CD4-positive, alpha-beta memory T cell (primary cell): ENCODE measurements around the gene NCK2. TPM values are rescaled to one million over a fixed set of nuclear protein-coding genes. Genes with fewer than 3 reads are reported as not detected.
A peak's percentile ranks its signal among the peaks of the same experiment; 100 is the strongest.

Experiments used
- CTCF ChIA-PET: fragments of 350-600 bp; sonication (Branson Sonifier 250); formaldehyde crosslinking; loops from one replicate; lab custom pipeline; 2021; ENCODE audit warnings: inconsistent platforms; ENCODE audit not compliant: partially characterized antibody; lab: Charles Lee
- POLR2A ChIA-PET: fragments of 350-600 bp; sonication (Branson Sonifier 250); formaldehyde crosslinking; loops from one replicate; lab custom pipeline; 2021; ENCODE audit not compliant: partially characterized antibody; lab: Charles Lee
- DNase-seq, 5 donors: peaks; one replicate each; pipeline versions ENCODE4 v3.0.0 to v3.0.0-alpha.2; 2020 to 2022; ENCODE audit warnings: mixed read lengths in 1 of 5
- H3K27ac ChIP-seq: one replicate; pipeline ENCODE4 v1.7.0; 2013; ENCODE audit warnings: low read depth, low read length
- H3K27me3 ChIP-seq: 2 replicates; pipeline ENCODE4 v1.7.0; 2013; ENCODE audit warnings: mild to moderate bottlenecking, low read length, moderate library complexity; ENCODE audit not compliant: insufficient read depth
- H3K36me3 ChIP-seq: 2 replicates; pipeline ENCODE4 v1.7.0; 2013; ENCODE audit warnings: mild to moderate bottlenecking, low read length, moderate library complexity; ENCODE audit not compliant: insufficient read depth
- H3K4me1 ChIP-seq: 2 replicates; pipeline ENCODE4 v1.7.0; 2013; ENCODE audit warnings: mild to moderate bottlenecking, low read length, moderate library complexity; ENCODE audit not compliant: insufficient read depth
- H3K4me3 ChIP-seq, 2 donors: one replicate each; pipeline ENCODE4 v1.7.0; 2013; ENCODE audit warnings: low read length in 2 of 2, mild to moderate bottlenecking in 1 of 2
- H3K9me3 ChIP-seq, 2 donors: one replicate each; pipeline ENCODE4 v1.7.0; 2013; ENCODE audit warnings: low read length in 2 of 2, control low read depth in 1 of 2; ENCODE audit not compliant: control insufficient read depth in 1 of 2
- H3K27ac Mint-ChIP-seq, 7 donors: one replicate each; pipeline ENCODE4 v1.8.0; 2020 to 2021; ENCODE audit warnings: mixed read lengths in 7 of 7, mild to moderate bottlenecking in 6 of 7, inconsistent platforms in 3 of 7, moderate library complexity in 3 of 7
- H3K27me3 Mint-ChIP-seq, 2 donors: one replicate each; pipeline ENCODE4 v1.8.0; 2020 to 2021; ENCODE audit warnings: mixed read lengths in 2 of 2
- H3K36me3 Mint-ChIP-seq, 2 donors: one replicate each; pipeline ENCODE4 v1.8.0; 2020 to 2021; ENCODE audit warnings: mixed read lengths in 2 of 2, inconsistent platforms in 1 of 2, mild to moderate bottlenecking in 1 of 2
- H3K4me1 Mint-ChIP-seq, 4 donors: one replicate each; pipeline ENCODE4 v1.8.0; 2020 to 2021; ENCODE audit warnings: mixed read lengths in 4 of 4, mild to moderate bottlenecking in 1 of 4
- H3K4me3 Mint-ChIP-seq, 8 donors: one replicate each; pipeline ENCODE4 v1.8.0; 2020 to 2021; ENCODE audit warnings: mixed read lengths in 8 of 8, mild to moderate bottlenecking in 7 of 8, moderate library complexity in 6 of 8, inconsistent platforms in 3 of 8
- H3K9me3 Mint-ChIP-seq, 8 donors: one replicate each; pipeline ENCODE4 v1.8.0; 2020 to 2021; ENCODE audit warnings: mixed read lengths in 8 of 8, mild to moderate bottlenecking in 5 of 8, inconsistent platforms in 3 of 8, moderate library complexity in 1 of 8
- intact Hi-C: fragments of 100-400 bp; cut with micrococcal nuclease; formaldehyde crosslinking; loops from one replicate; pipeline ENCODE4 v1.15.1; 2023
- polyA plus RNA-seq, 2 donors: library from polyadenylated mRNA; unstranded; fragments of 300-500 nt; fragmentation: Illumina TruSeq; gene quantifications; one replicate each; pipeline ENCODE4 v1.2.3, GENCODE V29; 2021
- total RNA-seq, 2 experiments: library from RNA; stranded (reverse); gene quantifications; one replicate each; pipeline ENCODE4 v1.2.3, GENCODE V29; 2021

The NCK2 gene
- total and polyA plus RNA-seq, 4 experiments from 2014 or later = 58.0 to 98.6 (median 87.3) TPM

- H3K27me3 ChIP-seq = no peaks in the 10 kb centered on the region
Measured at GRCh38 chr2:105862843-105863242, 118.1 kb downstream of the NCK2 start.

GRCh38 chr2:105864262-105864661, 119.5 kb downstream of the NCK2 start:
- CTCF ChIA-PET = no interaction called here
- peak overlapping the region; percentile 52 for H3K27ac ChIP-seq
- no peaks in the 10 kb centered on the region for H3K9me3 ChIP-seq
- H3K36me3 ChIP-seq = peaks cover 4% of the 10 kb centered on the region
- peak; percentile 25 to 75 (median 31) for DNase-seq
- POLR2A ChIA-PET = interaction anchor here (0.7 to 2.4 kb wide), 7 partner anchors 8 to 117 kb away, joined by 3 to 5 read pairs (median 4); no protein-coding TSS in a partner anchor
- Mint-ChIP-seq H3K27ac (peak overlapping the region; percentile 73 to 96 (median 90)), H3K9me3 (peaks cover 0 to 2% (median 0%) of the 10 kb centered on the region in 8 donors), H3K36me3 (peaks cover 35 to 69% of the 10 kb centered on the region in 2 donors), H3K27me3 (no peaks in the 10 kb centered on the region), H3K4me1 (peaks cover 78 to 99% (median 88%) of the 10 kb centered on the region in 4 donors), H3K4me3 (peak overlapping the region in 7 of 8 donors; percentile 52 to 94 (median 68))
- peaks cover 99% of the 10 kb centered on the region for H3K4me1 ChIP-seq
- intact Hi-C loops = no loop called here
- no peak overlapping the region for H3K4me3 ChIP-seq
- no peaks in the 10 kb centered on the region for H3K27me3 ChIP-seq

More at GRCh38 chr2:105862843-105863242, 118.1 kb downstream of the NCK2 start:
- intact Hi-C loops = no loop called here
- Mint-ChIP-seq H3K4me1 (peaks cover 80 to 100% (median 88%) of the 10 kb centered on the region in 4 donors), H3K9me3 (peaks cover 0 to 2% (median 0%) of the 10 kb centered on the region in 8 donors), H3K27ac (peak overlapping the region; percentile 73 to 96 (median 90)), H3K27me3 (no peaks in the 10 kb centered on the region), H3K36me3 (peaks cover 33 to 69% of the 10 kb centered on the region in 2 donors), H3K4me3 (peak overlapping the region in 5 of 8 donors; percentile 48 to 94 (median 69))
- Histone ChIP-seq H3K36me3 (peaks cover 4% of the 10 kb centered on the region), H3K4me1 (peaks cover 99% of the 10 kb centered on the region), H3K27ac (peak overlapping the region; percentile 52), H3K9me3 (no peaks in the 10 kb centered on the region), H3K4me3 (no peak overlapping the region)
- CTCF ChIA-PET = interaction anchor here (0.7 to 1.5 kb wide), 8 partner anchors 29 to 286 kb away, joined by 3 to 4 read pairs (median 3); no protein-coding TSS in a partner anchor
- POLR2A ChIA-PET = interaction anchor here (0.8 to 2.4 kb wide), 6 partner anchors 9 to 85 kb away, joined by 3 to 5 read pairs (median 4); no protein-coding TSS in a partner anchor
- no peak for DNase-seq

- Histone ChIP-seq H3K4me1 (peaks cover 97% of the 10 kb centered on the region), H3K4me3 (no peak overlapping the region), H3K27me3 (no peaks in the 10 kb centered on the region), H3K9me3 (no peaks in the 10 kb centered on the region), H3K36me3 (peaks cover 4% of the 10 kb centered on the region), H3K27ac (peak overlapping the region; percentile 52)
- POLR2A ChIA-PET = interaction anchor here (1.0 to 3.1 kb wide), 4 partner anchors 9 to 88 kb away, joined by 3 to 13 read pairs (median 5); no protein-coding TSS in a partner anchor
- H3K9me3 Mint-ChIP-seq = peaks cover 0 to 2% (median 0%) of the 10 kb centered on the region in 8 donors
- H3K4me1 Mint-ChIP-seq = peaks cover 75 to 99% (median 86%) of the 10 kb centered on the region in 4 donors
- CTCF ChIA-PET = no interaction called here
- H3K4me3 Mint-ChIP-seq = peak overlapping the region in 7 of 8 donors; percentile 27 to 94 (median 55)
- H3K27me3 Mint-ChIP-seq = no peaks in the 10 kb centered on the region
- DNase-seq = no peak
- intact Hi-C loops = no loop called here
- peak overlapping the region; percentile 73 to 96 (median 87) for H3K27ac Mint-ChIP-seq
- peaks cover 33 to 68% of the 10 kb centered on the region in 2 donors for H3K36me3 Mint-ChIP-seq
Measured at GRCh38 chr2:105865222-105865913, 120.7 kb downstream of the NCK2 start.

GRCh38 chr2:105866216-105867185, 121.8 kb downstream of the NCK2 start:
- Histone ChIP-seq H3K36me3 (peaks cover 4% of the 10 kb centered on the region), H3K4me3 (no peak overlapping the region), H3K27ac (peak overlapping the region; percentile 16), H3K27me3 (no peaks in the 10 kb centered on the region), H3K4me1 (peaks cover 97% of the 10 kb centered on the region), H3K9me3 (no peaks in the 10 kb centered on the region)
- Mint-ChIP-seq H3K9me3 (peaks cover 0 to 2% (median 0%) of the 10 kb centered on the region in 8 donors), H3K27ac (peak overlapping the region in 6 of 7 donors; percentile 24 to 94 (median 44)), H3K4me3 (peak overlapping the region in 3 of 8 donors; percentile 12 to 68 (median 49)), H3K4me1 (peaks cover 74 to 99% (median 86%) of the 10 kb centered on the region in 4 donors), H3K27me3 (no peaks in the 10 kb centered on the region), H3K36me3 (peaks cover 31 to 64% of the 10 kb centered on the region in 2 donors)
- POLR2A ChIA-PET = interaction anchor here (1.0 to 3.1 kb wide), 2 partner anchors 10 to 65 kb away, joined by 3 to 13 read pairs; no protein-coding TSS in a partner anchor
- no peak for DNase-seq
- intact Hi-C loops = no loop called here
- CTCF ChIA-PET = interaction anchor here (0.6 to 2.0 kb wide), 3 partner anchors 17 to 77 kb away, joined by 3 to 6 read pairs (median 5); no protein-coding TSS in a partner anchor

- ChIA-PET CTCF (interaction anchor here (1.1 to 2.0 kb wide), 2 partner anchors 18 to 69 kb away, joined by 5 to 6 read pairs; no protein-coding TSS in a partner anchor), POLR2A (interaction anchor here (0.9 to 3.1 kb wide), 2 partner anchors 12 to 31 kb away, joined by 3 to 13 read pairs; no protein-coding TSS in a partner anchor)
- Mint-ChIP-seq H3K4me3 (peak overlapping the region in 1 of 8 donors; percentile 68), H3K9me3 (peaks cover 0 to 2% (median 0%) of the 10 kb centered on the region in 8 donors), H3K27ac (peak overlapping the region; percentile 7 to 94 (median 70)), H3K27me3 (no peaks in the 10 kb centered on the region), H3K4me1 (peaks cover 76 to 99% (median 87%) of the 10 kb centered on the region in 4 donors), H3K36me3 (peaks cover 37 to 65% of the 10 kb centered on the region in 2 donors)
- Histone ChIP-seq H3K4me3 (no peak overlapping the region), H3K4me1 (peaks cover 97% of the 10 kb centered on the region), H3K36me3 (peaks cover 4% of the 10 kb centered on the region), H3K9me3 (no peaks in the 10 kb centered on the region), H3K27ac (no peak overlapping the region), H3K27me3 (no peaks in the 10 kb centered on the region)
- no peak for DNase-seq
- intact Hi-C loops = no loop called here
Measured at GRCh38 chr2:105867587-105867986, 122.9 kb downstream of the NCK2 start.

- no peaks in the 10 kb centered on the region for H3K36me3 ChIP-seq
- Mint-ChIP-seq H3K4me3 (peak overlapping the region in 4 of 8 donors; percentile 40 to 68 (median 49)), H3K4me1 (peaks cover 76 to 99% (median 87%) of the 10 kb centered on the region in 4 donors), H3K36me3 (peaks cover 38 to 63% of the 10 kb centered on the region in 2 donors), H3K9me3 (peaks cover 0 to 2% (median 0%) of the 10 kb centered on the region in 8 donors), H3K27me3 (no peaks in the 10 kb centered on the region), H3K27ac (peak overlapping the region in 6 of 7 donors; percentile 15 to 94 (median 66))
- ChIA-PET POLR2A (interaction anchor here (0.9 to 3.1 kb wide), 2 partner anchors 12 to 31 kb away, joined by 3 to 13 read pairs; no protein-coding TSS in a partner anchor), CTCF (interaction anchor here (2.0 kb wide), 1 partner anchor 18 kb away, joined by 6 read pairs; no protein-coding TSS in a partner anchor)
- peaks cover 97% of the 10 kb centered on the region for H3K4me1 ChIP-seq
- H3K27me3 ChIP-seq = no peaks in the 10 kb centered on the region
- intact Hi-C loops = no loop called here
- H3K9me3 ChIP-seq = no peaks in the 10 kb centered on the region
- no peak overlapping the region for H3K4me3 ChIP-seq
- no peak overlapping the region for H3K27ac ChIP-seq
- DNase-seq = no peak
Measured at GRCh38 chr2:105868060-105868459, 123.3 kb downstream of the NCK2 start.
